HT-29 (cell line): ENCODE measurements around the gene ZNF771. TPM values are rescaled to one million over a fixed set of nuclear protein-coding genes. Genes with fewer than 3 reads are reported as not detected.
"Not testable (repeated sequence)": the region's sequence is repeated elsewhere in the genome, so short reads cannot be mapped to it uniquely, and the experiment has no call there.

Experiments used
- DNase-seq: peaks from one replicate; pipeline ENCODE4 v3.0.0-alpha.2; 2015; ENCODE audit warnings: low spot score
- total RNA-seq: library from RNA; depleted of rRNA; stranded (reverse); fragments of >200 nt; shearing (Covaris generic); gene quantifications from 2 replicates; pipeline ENCODE4 v1.2.3, GENCODE V29; 2014

Gene ZNF771
- total RNA-seq, 1 experiment from 2014 or later = 12.6 TPM

- DNase-seq = no peak
Observed at GRCh38 chr16:30430428-30430970, 23.1 kb downstream of the ZNF771 start.

- no peak for DNase-seq
Observed at GRCh38 chr16:30434852-30435251, 27.4 kb downstream of the ZNF771 start.

GRCh38 chr16:30437511-30438046, 30.2 kb downstream of the ZNF771 start:
- DNase-seq = peak; percentile 49

- DNase-seq = no peak
Observed at GRCh38 chr16:30438835-30439234, 31.4 kb downstream of the ZNF771 start.

- no peak for DNase-seq
Observed at GRCh38 chr16:30439720-30440348, 32.4 kb downstream of the ZNF771 start.

GRCh38 chr16:30443631-30444030, 36.2 kb downstream of the ZNF771 start:
- no peak for DNase-seq

GRCh38 chr16:30444231-30445148, 37.1 kb downstream of the ZNF771 start:
- no peak for DNase-seq

GRCh38 chr16:30445149-30445407, 37.7 kb downstream of the ZNF771 start:
- no peak for DNase-seq

- peak; percentile 98 for DNase-seq
Observed at GRCh38 chr16:30445408-30446202, 38.2 kb downstream of the ZNF771 start, which contains the start of gene SEPHS2. SEPHS2 (minus strand) TSS chr16:30445874; CDS start chr16:30445727, 147 bp downstream.

- no peak for DNase-seq
Observed at GRCh38 chr16:30446203-30446595, 38.8 kb downstream of the ZNF771 start.

GRCh38 chr16:30447512-30448226, 40.3 kb downstream of the ZNF771 start:
- peak; percentile 44 for DNase-seq

GRCh38 chr16:30449116-30449435, 41.7 kb downstream of the ZNF771 start:
- DNase-seq = no peak

GRCh38 chr16:30452709-30453580, 45.5 kb downstream of the ZNF771 start:
- not testable (repeated sequence) for DNase-seq

- no peak for DNase-seq
Observed at GRCh38 chr16:30456302-30456701, 48.9 kb downstream of the ZNF771 start.

- DNase-seq = no peak
Observed at GRCh38 chr16:30457256-30457655, 49.9 kb downstream of the ZNF771 start.

GRCh38 chr16:30457743-30458560, 50.5 kb downstream of the ZNF771 start:
- no peak for DNase-seq

- DNase-seq = no peak
Observed at GRCh38 chr16:30458561-30459394, 51.4 kb downstream of the ZNF771 start.

GRCh38 chr16:30459456-30459855, 52.0 kb downstream of the ZNF771 start:
- no peak for DNase-seq
